HCT116 (cell line): ENCODE measurements around the gene CORO2B. TPM values are rescaled to one million over a fixed set of nuclear protein-coding genes. Genes with fewer than 3 reads are reported as not detected.
A peak's percentile ranks its signal among the peaks of the same experiment; 100 is the strongest.

Experiments
- ATAC-seq: fragments of 200-7000 bp; cut with Tn5 transposase; 2 replicates; pipeline ENCODE4 v1.9.1; 2020; ENCODE audit warnings: mild to moderate bottlenecking, moderate library complexity
- BruUV-seq: library from RNA; stranded (reverse); fragments of 400-500 nt; replicated peaks from 2 replicates; lab custom pipeline; 2021; lab: Mats Ljungman, UMichigan
- CTCF ChIA-PET: fragments of 300-600 bp; sonication (Branson Sonifier 250); formaldehyde crosslinking; loops from one replicate; lab custom pipeline; 2021; ENCODE audit warnings: antibody characterized with exemption; lab: Charles Lee
- POLR2A ChIA-PET: fragments of 300-600, 350-600 bp; sonication (Branson Sonifier 250); formaldehyde crosslinking; loops from one replicate; lab custom pipeline; 2021; ENCODE audit warnings: antibody characterized with exemption; lab: Charles Lee
- RAD21 ChIA-PET, 2 experiments: fragments of 300-600 bp; sonication (Branson Sonifier 250); formaldehyde crosslinking; loops; one replicate each; lab custom pipeline; 2023; ENCODE audit warnings: low total read pairs in 2 of 2; ENCODE audit not compliant: uncharacterized antibody in 2 of 2, unreplicated experiment in 2 of 2, low non-redundant PET in 1 of 2; lab: Charles Lee
- DNase-seq: peaks from one replicate; pipeline ENCODE4 v3.0.0-alpha.2; 2010; ENCODE audit warnings: low read depth, low spot score
- H2AFZ ChIP-seq: fragments of 200-600 bp; shearing (Covaris generic), sonication (generic); 2 replicates; pipeline ENCODE4 v1.6.1; 2017; ENCODE audit warnings: low read depth, mixed run types, mixed read lengths, antibody characterized with exemption, low read length; ENCODE audit not compliant: poor library complexity, severe bottlenecking
- H3K27ac ChIP-seq: 2 replicates; pipeline ENCODE4 v1.5.1; 2012; ENCODE audit warnings: low read depth, low read length
- H3K27me3 ChIP-seq: fragments of 200-600 bp; sonication (generic); 2 replicates; pipeline ENCODE4 v1.6.1; 2016; ENCODE audit warnings: mixed run types, low read length, mixed read lengths; ENCODE audit not compliant: insufficient read depth
- H3K36me3 ChIP-seq, 2 experiments: fragments of 200-500 bp in 1 of 2; fragments of 200-600 bp in 1 of 2; sonication (Bioruptor generic) in 1 of 2; sonication (generic) in 1 of 2; 2 replicates each; pipeline versions ENCODE4 v1.5.1 to v1.6.1; 2014 to 2016; ENCODE audit warnings: low read length in 2 of 2, inconsistent platforms in 1 of 2, mixed read lengths in 1 of 2, mixed run types in 1 of 2; ENCODE audit not compliant: insufficient read depth in 2 of 2, control insufficient read depth in 1 of 2
- H3K4me1 ChIP-seq, 2 experiments: fragments of 200-600 bp in 1 of 2; sonication (generic) in 1 of 2; 2 replicates each; pipeline versions ENCODE4 v1.5.1 to v1.6.1; 2012 to 2017; ENCODE audit warnings: low read length in 2 of 2, inconsistent platforms in 1 of 2, mild to moderate bottlenecking in 1 of 2, mixed read lengths in 1 of 2, mixed run types in 1 of 2, moderate library complexity in 1 of 2; ENCODE audit not compliant: insufficient read depth in 2 of 2, control insufficient read depth in 1 of 2
- H3K4me2 ChIP-seq: fragments of 200-600 bp; sonication (generic); 2 replicates; pipeline ENCODE4 v1.6.1; 2017; ENCODE audit warnings: mixed run types, low read length, mixed read lengths
- H3K4me3 ChIP-seq, 2 experiments: fragments of 200-600 bp in 1 of 2; sonication (generic) in 1 of 2; replicated peaks in 1 of 2; 2 replicates each; pipeline ENCODE4 v1.5.1; 2011 to 2016; ENCODE audit warnings: low read length in 2 of 2, control low read depth in 1 of 2, low read depth in 1 of 2, mild to moderate bottlenecking in 1 of 2, mixed read lengths in 1 of 2, mixed run types in 1 of 2
- H3K79me2 ChIP-seq: fragments of 200-600 bp; sonication (generic); 2 replicates; pipeline ENCODE4 v1.6.1; 2017; ENCODE audit warnings: mild to moderate bottlenecking, mixed run types, low read length, moderate library complexity, mixed read lengths; ENCODE audit not compliant: insufficient read depth
- H3K9ac ChIP-seq: fragments of 200-600 bp; sonication (generic); 2 replicates; pipeline ENCODE4 v1.6.1; 2016; ENCODE audit warnings: low read length, mixed read lengths
- H3K9me2 ChIP-seq: fragments of 200-600 bp; sonication (generic), shearing (Covaris generic); 2 replicates; pipeline ENCODE4 v1.6.1; 2017; ENCODE audit warnings: mixed run types, mild to moderate bottlenecking, moderate library complexity; ENCODE audit not compliant: insufficient read depth
- H3K9me3 ChIP-seq, 2 experiments: fragments of 200-500 bp in 1 of 2; fragments of 200-600 bp in 1 of 2; sonication (Bioruptor generic) in 1 of 2; sonication (generic) in 1 of 2; 2 replicates each; pipeline ENCODE4 v1.6.1; 2014 to 2017; ENCODE audit warnings: low read length in 2 of 2, mixed read lengths in 2 of 2, inconsistent platforms in 1 of 2, low read depth in 1 of 2, mild to moderate bottlenecking in 1 of 2, mixed run types in 1 of 2, moderate library complexity in 1 of 2; ENCODE audit not compliant: control insufficient read depth in 1 of 2, insufficient read depth in 1 of 2
- H4K20me1 ChIP-seq: fragments of 200-600 bp; sonication (generic), shearing (Covaris generic); 2 replicates; pipeline ENCODE4 v1.6.1; 2017; ENCODE audit warnings: mixed run types, mild to moderate bottlenecking, moderate library complexity; ENCODE audit not compliant: insufficient read depth
- CBX3 ChIP-seq: IDR thresholded peaks from 2 replicates; pipeline ENCODE4 v1.6.1; 2012; ENCODE audit warnings: low read depth
- EGR1 ChIP-seq: IDR thresholded peaks from 2 replicates; pipeline ENCODE4 v1.6.1; 2012; ENCODE audit warnings: low read depth
- FOSL1 ChIP-seq: IDR thresholded peaks from 2 replicates; pipeline ENCODE4 v1.6.1; 2012; ENCODE audit warnings: low read depth
- JUND ChIP-seq: IDR thresholded peaks from 2 replicates; pipeline ENCODE4 v1.6.1; 2012
- MAX ChIP-seq: IDR thresholded peaks from 2 replicates; pipeline ENCODE4 v1.6.1; 2012
- POLR2A ChIP-seq: IDR thresholded peaks from 2 replicates; pipeline ENCODE4 v1.7.0; 2011; ENCODE audit warnings: borderline replicate concordance; ENCODE audit not compliant: insufficient read depth, insufficient read length; ENCODE audit errors: extremely low read depth
- intact Hi-C: fragments of 100-400 bp; cut with micrococcal nuclease; formaldehyde crosslinking; loops from 2 replicates; pipeline ENCODE4 v1.10.0; 2022
- total RNA-seq: library from RNA; stranded (reverse); gene quantifications from one replicate; pipeline ENCODE4 v1.2.1, GENCODE V29; 2021; ENCODE audit not compliant: unreplicated experiment

Gene CORO2B
- total RNA-seq, 1 experiment from 2014 or later, result 2.8 TPM

DNA sequence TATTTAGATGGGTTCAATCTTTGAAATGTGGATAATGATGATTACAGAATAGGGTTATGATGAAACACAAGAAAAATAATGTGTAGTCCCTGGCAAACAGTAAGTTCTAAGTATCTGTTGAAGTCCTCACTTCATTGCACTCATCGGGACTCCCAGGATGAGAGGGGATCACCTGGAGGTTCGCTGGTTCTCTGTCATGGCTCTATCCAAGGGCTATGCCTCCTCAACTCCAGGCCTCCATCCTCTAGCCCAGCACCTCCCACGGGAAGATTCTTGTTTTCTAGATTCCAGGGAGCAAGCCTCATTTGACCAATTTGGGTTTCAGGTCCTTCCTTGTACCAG, 196.4 kb downstream of the CORO2B start:
- H3K27me3 ChIP-seq, result no peaks in the 10 kb centered on the region
- TF ChIP-seq MAX, result no peak
- TF ChIP-seq JUND, result no peak
- TF ChIP-seq POLR2A, result no peak
- ChIA-PET CTCF (no interaction called here), RAD21 (no interaction called here), POLR2A (no interaction called here)
- no peak for DNase-seq
- H3K4me1 ChIP-seq, result no peaks in the 10 kb centered on the region
- no peaks in the 10 kb centered on the region for H4K20me1 ChIP-seq
- no peak overlapping the region for H3K27ac ChIP-seq
- H2AFZ ChIP-seq, result no peak overlapping the region
- H3K9me2 ChIP-seq, result no peaks in the 10 kb centered on the region
- no peak for ATAC-seq
- H3K36me3 ChIP-seq, result peaks cover 11 to 13% of the 10 kb centered on the region in 2 experiments; a peak in 3 of 4 replicates
- BruUV-seq, result no TSS peak
- H3K4me2 ChIP-seq, result no peak overlapping the region
- intact Hi-C loops, result no loop called here
- no peaks in the 10 kb centered on the region for H3K9me3 ChIP-seq
- H3K4me3 ChIP-seq, result no peak overlapping the region
- no peaks in the 10 kb centered on the region for H3K79me2 ChIP-seq
- H3K9ac ChIP-seq, result no peak overlapping the region

DNA sequence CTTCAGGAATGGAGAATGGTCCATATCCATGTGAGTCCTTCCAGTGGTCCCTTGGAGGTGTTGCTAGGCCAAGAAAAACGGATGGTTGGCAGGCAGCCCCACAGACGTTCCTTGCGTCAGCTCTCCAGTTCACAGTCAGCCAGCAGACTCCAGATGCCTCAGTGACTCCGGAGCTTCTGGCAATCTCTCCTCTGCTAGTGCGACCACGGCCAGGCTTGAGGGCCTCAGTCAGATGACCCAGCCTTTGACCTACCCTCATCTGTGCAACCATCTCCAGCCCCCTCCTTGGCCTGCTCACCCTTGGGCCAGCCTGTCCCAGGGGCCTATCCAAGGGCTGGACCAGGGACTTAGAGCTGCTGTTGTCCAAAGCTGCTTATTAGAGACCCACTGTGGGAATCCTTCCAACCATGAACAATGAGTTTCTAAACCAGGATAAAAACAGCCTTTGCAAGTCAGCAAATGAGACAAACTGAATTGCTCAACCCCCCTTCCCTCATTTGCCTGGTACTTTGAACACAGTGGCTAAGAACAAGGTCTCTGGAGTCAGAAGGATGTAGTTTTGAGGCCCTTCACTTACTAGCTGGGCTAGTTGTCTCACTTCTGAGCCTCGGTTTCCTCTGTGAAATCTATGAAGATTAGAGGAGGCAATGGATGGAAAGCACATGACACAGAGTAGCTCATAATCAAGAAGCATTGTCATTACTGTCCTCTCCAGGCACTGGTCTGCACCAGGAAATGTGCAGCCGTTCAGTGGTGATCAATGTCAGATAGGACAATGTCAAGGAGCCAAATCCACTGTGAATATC, 197.1 kb downstream of the CORO2B start:
- TF ChIP-seq CBX3, result no peak
- TF ChIP-seq FOSL1, result no peak
- TF ChIP-seq EGR1, result no peak
- TF ChIP-seq, all 23 proteins: peak for 0
- no TSS peak for BruUV-seq
- ATAC-seq, result peak; percentile 29; the same call in 1 of the 2 replicates
- H3K27me3 ChIP-seq, result no peaks in the 10 kb centered on the region
- no peak overlapping the region for H3K9ac ChIP-seq
- H3K79me2 ChIP-seq, result no peaks in the 10 kb centered on the region
- no peak overlapping the region for H3K27ac ChIP-seq
- RAD21 ChIA-PET, result no interaction called here
- intact Hi-C loops, result no loop called here
- H3K36me3 ChIP-seq, result peaks cover 17 to 19% of the 10 kb centered on the region in 2 experiments; a peak in 3 of 4 replicates
- H3K4me2 ChIP-seq, result no peak overlapping the region
- no peaks in the 10 kb centered on the region for H3K4me1 ChIP-seq
- no peaks in the 10 kb centered on the region for H3K9me2 ChIP-seq
- H4K20me1 ChIP-seq, result no peaks in the 10 kb centered on the region
- H2AFZ ChIP-seq, result no peak overlapping the region
- CTCF ChIA-PET, result no interaction called here
- DNase-seq, result no peak
- no peaks in the 10 kb centered on the region for H3K9me3 ChIP-seq
- POLR2A ChIA-PET, result no interaction called here
- no peak overlapping the region for H3K4me3 ChIP-seq
